Large intestine (tissue), 3 donors: ENCODE data around the gene PRSS33. TPM values are rescaled to one million over a fixed set of nuclear protein-coding genes. Genes with fewer than 3 reads are reported as not detected.

Experiments
- DNase-seq, 2 donors: peaks; one replicate each; pipeline versions ENCODE4 v3.0.0 to v3.0.0-alpha.2; 2013
- H3K27ac ChIP-seq: one replicate; pipeline ENCODE4 v1.5.1; 2013; ENCODE audit warnings: low read length
- H3K27me3 ChIP-seq: 2 replicates; pipeline ENCODE4 v1.6.1; 2013; ENCODE audit warnings: low read length; ENCODE audit not compliant: control insufficient read depth, insufficient read depth
- H3K36me3 ChIP-seq: 2 replicates; pipeline ENCODE4 v1.6.1; 2013; ENCODE audit warnings: low read length; ENCODE audit not compliant: control insufficient read depth, insufficient read depth
- H3K4me1 ChIP-seq: one replicate; pipeline ENCODE4 v1.6.1; 2013; ENCODE audit warnings: low read length; ENCODE audit not compliant: control insufficient read depth, insufficient read depth
- H3K4me3 ChIP-seq: one replicate; pipeline ENCODE4 v1.5.1; 2013; ENCODE audit warnings: low read length
- H3K9me3 ChIP-seq: one replicate; pipeline ENCODE4 v1.6.1; 2013; ENCODE audit warnings: mild to moderate bottlenecking, low read depth, low read length, moderate library complexity; ENCODE audit not compliant: control insufficient read depth
- WGBS: methylation state at CpG from one replicate; pipeline ENCODE4 v1.1.5; 2013; ENCODE audit warnings: low lambda C conversion rate; ENCODE audit not compliant: insufficient coverage; 5-methylcytosine and 5-hydroxymethylcytosine counted together
- polyA plus RNA-seq: library from polyadenylated mRNA; unstranded; fragments of 120-200 nt; gene quantifications from one replicate; pipeline ENCODE4 v1.2.1, GENCODE V29; 2013

Gene PRSS33
- polyA plus RNA-seq, 1 donor, result 0.13 TPM

- H3K27ac ChIP-seq, result no peak overlapping the region
- H3K27me3 ChIP-seq, result no peaks in the 10 kb centered on the region
- peaks cover 14% of the 10 kb centered on the region for H3K4me1 ChIP-seq
- no CpG with 5 or more reads among the region's 8 CpGs for WGBS
- no peaks in the 10 kb centered on the region for H3K36me3 ChIP-seq
- DNase-seq, result no peak
- H3K4me3 ChIP-seq, result no peak overlapping the region
- H3K9me3 ChIP-seq, result peaks cover 10% of the 10 kb centered on the region
These were observed 41.1 kb upstream of the PRSS33 start for GRCh38 chr16:2828521-2828840.

DNA sequence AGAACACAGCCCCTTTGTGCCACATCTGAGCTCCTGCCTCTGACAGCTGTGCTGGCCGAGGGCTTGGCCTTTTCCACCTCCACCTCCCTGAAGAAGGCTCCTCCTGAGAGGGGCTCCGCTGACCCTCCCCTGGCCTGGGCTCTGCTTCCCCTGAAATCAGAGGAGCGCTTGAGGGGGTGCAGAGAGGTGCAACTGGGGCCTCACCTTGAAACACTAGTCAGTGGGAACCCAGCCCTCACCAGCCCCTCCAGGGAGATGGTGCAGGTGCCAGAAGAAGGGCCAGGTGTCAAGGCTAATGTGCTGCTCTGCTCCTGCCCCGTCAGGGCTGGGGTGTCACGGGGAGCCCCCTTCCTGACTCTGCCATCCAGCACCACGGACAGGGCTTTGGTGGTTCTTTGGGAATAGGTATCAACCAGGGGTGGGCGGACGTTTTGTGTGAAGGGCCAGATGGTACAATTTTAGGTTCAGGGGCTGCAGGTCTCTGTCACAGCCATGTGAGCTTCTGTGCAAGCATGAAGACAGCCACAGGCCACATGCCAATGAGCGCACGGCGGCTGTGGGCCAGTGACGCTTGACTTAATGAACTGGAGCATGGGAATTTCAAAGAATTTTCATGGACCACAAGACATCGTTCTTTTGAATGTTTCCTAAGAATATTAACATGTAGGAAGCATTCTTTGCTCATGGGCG is 40.6 kb upstream of the PRSS33 start:
- DNase-seq, result no peak
- Histone ChIP-seq H3K9me3 (peaks cover 10% of the 10 kb centered on the region), H3K27me3 (no peaks in the 10 kb centered on the region), H3K4me1 (peaks cover 14% of the 10 kb centered on the region), H3K27ac (no peak overlapping the region), H3K36me3 (no peaks in the 10 kb centered on the region), H3K4me3 (no peak overlapping the region)
- no CpG with 5 or more reads among the region's 14 CpGs for WGBS

DNA sequence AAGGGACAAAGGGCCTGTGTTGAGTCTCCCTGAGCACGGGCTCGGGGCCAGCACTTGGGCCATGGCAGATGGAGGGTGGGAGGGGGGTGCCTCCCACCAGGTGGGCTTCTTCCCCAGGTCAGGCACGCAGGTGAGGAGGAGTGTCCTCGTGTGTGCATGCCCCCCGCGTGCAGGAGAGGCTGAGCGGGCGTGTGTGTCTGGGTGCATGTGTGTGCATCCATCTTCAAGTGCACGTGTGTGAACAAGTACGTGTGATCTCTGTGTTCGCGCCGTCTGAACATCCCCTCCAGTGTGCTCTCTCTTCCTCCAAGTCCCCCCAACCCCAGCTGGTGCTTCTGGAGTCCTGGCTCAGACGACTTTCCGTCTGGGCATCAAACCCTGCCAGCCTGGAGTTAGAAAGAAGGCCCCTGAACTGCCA is 40.0 kb upstream of the PRSS33 start:
- Histone ChIP-seq H3K27ac (no peak overlapping the region), H3K9me3 (peaks cover 9% of the 10 kb centered on the region), H3K27me3 (no peaks in the 10 kb centered on the region), H3K36me3 (no peaks in the 10 kb centered on the region), H3K4me1 (peaks cover 14% of the 10 kb centered on the region), H3K4me3 (no peak overlapping the region)
- no CpG with 5 or more reads among the region's 15 CpGs for WGBS
- DNase-seq, result no peak

- Histone ChIP-seq H3K4me1 (peaks cover 14% of the 10 kb centered on the region), H3K9me3 (peaks cover 8% of the 10 kb centered on the region), H3K36me3 (no peaks in the 10 kb centered on the region), H3K4me3 (no peak overlapping the region), H3K27me3 (no peaks in the 10 kb centered on the region), H3K27ac (no peak overlapping the region)
- WGBS, result no CpG with 5 or more reads among the region's 19 CpGs
- no peak for DNase-seq
These were observed 39.4 kb upstream of the PRSS33 start for GRCh38 chr16:2826591-2827373.

DNA sequence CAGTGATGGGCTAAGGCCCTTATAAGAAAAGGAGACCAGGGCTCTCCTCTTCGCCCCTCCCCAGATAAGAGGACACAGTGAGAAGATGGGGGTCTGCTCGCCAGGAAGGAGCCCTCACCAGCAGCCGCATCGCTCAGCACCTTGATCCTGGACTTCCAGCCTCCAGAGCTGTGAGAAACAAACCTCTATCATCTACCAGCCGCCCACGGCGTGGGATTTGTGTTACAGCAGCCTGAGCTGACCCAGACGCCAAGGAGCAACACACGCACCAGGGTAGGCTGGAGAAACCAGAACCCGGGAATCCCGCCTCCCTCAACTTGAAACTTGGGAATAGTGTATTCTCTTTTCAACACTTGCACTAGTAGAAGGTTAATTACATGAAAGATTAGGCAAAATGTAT is 38.5 kb upstream of the PRSS33 start:
- Histone ChIP-seq H3K27me3 (no peaks in the 10 kb centered on the region), H3K9me3 (peaks cover 4% of the 10 kb centered on the region), H3K36me3 (no peaks in the 10 kb centered on the region), H3K27ac (no peak overlapping the region), H3K4me3 (no peak overlapping the region), H3K4me1 (peaks cover 14% of the 10 kb centered on the region)
- no peak for DNase-seq
- no CpG with 5 or more reads among the region's 11 CpGs for WGBS

- H3K4me3 ChIP-seq, result no peak overlapping the region
- H3K27me3 ChIP-seq, result no peaks in the 10 kb centered on the region
- no peak for DNase-seq
- H3K36me3 ChIP-seq, result no peaks in the 10 kb centered on the region
- peaks cover 10% of the 10 kb centered on the region for H3K4me1 ChIP-seq
- peaks cover 2% of the 10 kb centered on the region for H3K9me3 ChIP-seq
- no peak overlapping the region for H3K27ac ChIP-seq
- 83% methylated on average over 1 of the region's 26 CpGs for WGBS
These were observed 37.8 kb upstream of the PRSS33 start for GRCh38 chr16:2825049-2825742.

DNA sequence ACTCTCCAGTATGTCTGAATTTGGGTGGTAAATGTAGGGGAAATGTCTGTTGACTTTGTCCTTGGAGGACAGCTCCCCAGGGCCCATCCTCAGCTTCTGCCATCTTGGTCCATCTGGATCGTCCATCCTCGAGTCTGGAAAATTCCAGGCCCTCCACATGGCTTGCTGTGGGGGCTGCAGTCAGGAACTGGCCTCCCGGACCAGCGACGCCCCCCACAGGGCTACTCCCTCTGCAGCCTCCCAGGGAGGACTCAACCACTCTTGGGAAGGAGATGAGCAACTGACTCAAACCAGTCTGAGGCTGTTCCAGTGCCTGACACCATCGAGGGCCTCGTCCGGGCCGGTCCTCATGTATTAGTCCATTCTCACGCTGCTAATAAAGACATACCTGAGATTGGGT is 37.3 kb upstream of the PRSS33 start:
- Histone ChIP-seq H3K27me3 (no peaks in the 10 kb centered on the region), H3K4me3 (no peak overlapping the region), H3K36me3 (no peaks in the 10 kb centered on the region), H3K27ac (no peak overlapping the region), H3K4me1 (peaks cover 5% of the 10 kb centered on the region), H3K9me3 (no peaks in the 10 kb centered on the region)
- no peak for DNase-seq
- WGBS, result no CpG with 5 or more reads among the region's 10 CpGs

DNA sequence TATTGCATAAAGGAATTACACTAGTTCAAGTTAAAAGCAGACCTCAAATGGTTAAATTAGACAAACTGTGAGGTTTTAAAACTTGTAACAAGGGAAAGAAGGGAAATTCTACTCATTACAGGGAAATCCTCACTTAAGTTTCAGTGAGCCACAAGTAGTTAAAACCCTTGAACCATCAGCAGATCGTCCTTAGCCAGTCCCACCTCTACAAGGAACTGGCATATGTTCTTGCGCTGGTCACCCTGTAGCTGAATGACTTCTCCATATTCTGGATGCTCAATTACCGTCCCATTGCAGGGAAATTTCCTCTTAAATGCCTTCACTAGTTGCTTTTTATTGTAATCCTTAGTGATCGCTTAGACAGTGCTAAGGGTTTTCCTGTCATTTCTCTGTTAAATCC is 35.1 kb upstream of the PRSS33 start:
- no CpG with 5 or more reads among the region's 4 CpGs for WGBS
- H3K27me3 ChIP-seq, result no peaks in the 10 kb centered on the region

DNA sequence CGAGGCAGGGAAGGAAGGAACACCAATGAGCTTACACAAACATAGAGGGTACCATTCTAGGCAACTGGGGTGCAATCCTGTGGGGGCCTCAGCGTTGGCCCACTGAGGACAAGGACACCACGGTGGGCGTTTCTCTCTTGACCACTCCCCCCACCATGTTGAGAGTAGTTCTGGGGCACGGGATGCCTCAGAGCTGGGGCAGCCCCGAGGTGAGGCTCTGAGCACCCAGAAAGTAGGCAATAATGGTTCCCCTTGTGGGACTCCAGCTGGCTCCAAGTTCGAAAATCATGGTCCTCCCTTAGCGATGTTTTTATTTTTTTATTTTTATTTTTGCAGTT is 34.8 kb upstream of the PRSS33 start:
- no peaks in the 10 kb centered on the region for H3K4me1 ChIP-seq
- no peak overlapping the region for H3K27ac ChIP-seq
- no peaks in the 10 kb centered on the region for H3K9me3 ChIP-seq
- DNase-seq, result no peak
- H3K36me3 ChIP-seq, result no peaks in the 10 kb centered on the region
- WGBS, result 80% methylated on average over 1 of the region's 8 CpGs
- H3K4me3 ChIP-seq, result no peak overlapping the region
- no peaks in the 10 kb centered on the region for H3K27me3 ChIP-seq

More for the DNA sequence above, 35.1 kb upstream of the PRSS33 start:
- no peaks in the 10 kb centered on the region for H3K36me3 ChIP-seq
- no peaks in the 10 kb centered on the region for H3K9me3 ChIP-seq
- no peak overlapping the region for H3K27ac ChIP-seq
- no peak overlapping the region for H3K4me3 ChIP-seq
- H3K4me1 ChIP-seq, result no peaks in the 10 kb centered on the region
- no peak for DNase-seq

- no peak for DNase-seq
- WGBS, result no CpG with 5 or more reads among the region's 9 CpGs
- H3K27me3 ChIP-seq, result no peaks in the 10 kb centered on the region
- no peaks in the 10 kb centered on the region for H3K4me1 ChIP-seq
- no peaks in the 10 kb centered on the region for H3K9me3 ChIP-seq
- no peak overlapping the region for H3K27ac ChIP-seq
- H3K36me3 ChIP-seq, result no peaks in the 10 kb centered on the region
- H3K4me3 ChIP-seq, result no peak overlapping the region
These were observed 34.3 kb upstream of the PRSS33 start for GRCh38 chr16:2821487-2822157.
